ENCODE data around the gene PDE2A.

PDE2A gene

DNA sequence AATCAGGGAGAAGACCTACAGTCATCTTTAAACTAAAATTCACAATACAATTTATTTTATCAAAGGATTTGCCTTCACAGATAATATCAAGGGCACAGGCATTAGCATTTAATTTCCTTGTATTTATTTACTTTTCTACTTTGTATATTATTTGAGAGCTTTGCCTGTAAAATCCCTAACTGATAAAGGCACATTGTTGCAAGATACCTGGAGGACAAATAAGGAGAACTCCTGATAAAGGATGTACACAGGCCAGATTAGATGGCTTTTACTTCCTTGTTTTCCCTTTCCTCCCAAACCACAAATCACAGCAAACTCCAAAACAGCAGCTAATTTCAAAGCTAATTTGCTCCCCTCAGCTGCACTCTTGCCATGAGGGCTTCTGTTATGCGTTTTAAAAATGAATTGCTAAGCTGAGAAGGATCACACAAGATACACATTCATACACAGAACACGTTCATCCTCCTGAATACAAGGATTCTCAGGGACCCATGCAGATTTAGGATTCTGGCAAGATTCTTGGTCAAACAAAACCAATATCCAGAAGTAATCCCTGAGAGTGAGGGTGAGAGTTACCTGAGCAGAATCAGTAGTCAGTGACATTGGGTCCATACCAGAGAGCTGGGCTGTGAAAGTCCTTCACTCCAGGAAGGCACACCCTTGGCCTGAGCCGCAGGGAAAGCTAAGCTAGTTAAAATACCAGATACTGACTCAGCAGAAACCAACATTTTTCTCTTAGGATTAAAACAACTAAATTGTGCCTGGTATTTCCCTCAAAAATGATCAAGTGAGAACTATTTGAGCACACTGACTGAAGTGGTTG lies 139.6 kb downstream of the PDE2A start:
- DNase-seq, result no peak

DNA sequence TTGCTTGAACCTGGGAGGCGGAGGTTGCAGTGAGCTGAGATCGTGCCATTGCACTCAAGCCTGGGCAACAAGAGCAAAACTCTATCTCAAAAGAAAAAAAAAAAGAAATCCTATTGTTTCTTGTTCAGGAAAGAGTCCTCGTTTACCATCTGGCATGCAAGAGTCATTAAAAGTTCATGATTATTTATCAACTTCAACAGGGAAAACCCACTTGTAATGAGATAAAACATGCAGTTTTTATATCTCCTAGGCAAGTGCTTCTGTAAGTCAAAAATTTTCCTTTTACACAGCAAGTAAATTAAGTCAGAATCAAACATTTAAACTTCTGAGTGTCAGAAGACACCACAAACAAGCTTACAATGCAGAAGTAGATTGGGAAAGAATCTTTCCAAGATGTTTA lies 145.2 kb downstream of the PDE2A start:
- DNase-seq, result no peak

DNA sequence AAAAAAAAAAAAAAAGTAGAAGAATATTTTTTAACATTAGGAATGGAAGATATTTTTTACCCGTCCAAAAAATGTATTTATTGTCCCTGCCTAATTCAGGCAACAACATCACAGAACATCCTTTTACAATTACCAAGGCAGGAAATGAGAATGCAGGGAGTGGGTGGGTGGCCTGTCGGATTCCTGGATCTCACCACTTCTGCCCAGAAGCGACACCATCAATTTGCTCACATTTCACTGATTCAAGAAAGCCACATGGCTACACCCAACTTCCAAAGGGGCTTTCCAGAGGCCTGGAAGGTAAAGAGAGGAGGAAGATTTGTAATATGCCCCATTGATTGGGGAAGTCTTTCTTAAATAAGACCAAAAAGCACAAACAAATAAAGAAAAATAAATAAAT lies 146.1 kb downstream of the PDE2A start:
- no peak for DNase-seq

Measured in CD4-positive, alpha-beta T cell treated with Interleukin-4 for 4 hours (primary cell).